OCI-M2 (cell line): ENCODE measurements around the gene HSP90AB1.

Experiments
- DNase-seq: peaks from one replicate; lab custom pipeline; 2025; ENCODE audit not compliant: unreplicated experiment; lab: John Stamatoyannopoulos, UW

The HSP90AB1 gene

DNA sequence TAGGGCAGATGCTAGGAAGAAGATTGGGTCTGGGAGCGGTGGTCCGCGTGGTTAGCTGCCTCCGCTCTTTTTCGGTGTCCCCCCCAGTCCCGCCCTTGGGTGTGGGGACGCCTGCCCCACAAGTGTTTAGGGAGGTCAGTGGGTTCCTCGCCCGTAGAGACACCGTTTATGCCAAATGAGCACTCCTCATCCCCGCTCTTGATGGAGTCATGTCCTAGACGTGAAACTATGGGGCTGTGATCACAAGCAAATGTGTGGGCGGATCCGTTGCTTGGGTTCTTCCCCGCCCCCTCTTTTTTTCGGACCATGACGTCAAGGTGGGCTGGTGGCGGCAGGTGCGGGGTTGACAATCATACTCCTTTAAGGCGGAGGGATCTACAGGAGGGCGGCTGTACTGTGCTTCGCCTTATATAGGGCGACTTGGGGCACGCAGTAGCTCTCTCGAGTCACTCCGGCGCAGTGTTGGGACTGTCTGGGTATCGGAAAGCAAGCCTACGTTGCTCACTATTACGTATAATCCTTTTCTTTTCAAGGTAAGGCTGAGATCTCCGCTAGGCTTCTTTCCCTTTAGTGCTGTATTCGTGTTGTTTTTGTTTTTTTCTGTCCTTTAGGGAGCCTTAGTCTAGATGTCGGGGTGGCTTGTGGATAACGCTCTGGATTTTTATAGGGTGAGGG lies at the start of gene HSP90AB1:
HSP90AB1 (plus strand) TSS at position 439 of the 675 bp plus-strand sequence. CDS start 1,529 bp downstream, outside the sequence.
- peak; percentile 83 for DNase-seq

DNA sequence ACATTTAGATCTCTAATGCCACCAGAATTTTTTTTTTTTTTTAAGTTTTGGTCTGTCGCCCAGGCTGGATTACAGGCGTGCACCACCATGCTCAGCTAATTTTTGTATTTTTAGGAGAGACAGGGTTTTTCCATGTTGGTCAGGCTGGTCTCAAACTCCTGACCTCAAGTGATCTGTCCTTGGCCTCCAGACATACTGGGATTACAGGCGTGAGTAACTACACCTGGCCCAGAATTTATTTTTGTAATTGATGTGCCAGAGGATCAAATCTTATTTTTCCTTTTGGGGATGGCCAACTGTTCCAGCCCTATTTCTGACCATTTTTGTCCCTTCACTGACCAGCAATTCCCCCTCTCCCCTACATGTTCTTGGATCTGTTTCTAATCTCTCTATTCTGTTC lies 48.2 kb upstream of the HSP90AB1 start:
- no peak for DNase-seq

DNA sequence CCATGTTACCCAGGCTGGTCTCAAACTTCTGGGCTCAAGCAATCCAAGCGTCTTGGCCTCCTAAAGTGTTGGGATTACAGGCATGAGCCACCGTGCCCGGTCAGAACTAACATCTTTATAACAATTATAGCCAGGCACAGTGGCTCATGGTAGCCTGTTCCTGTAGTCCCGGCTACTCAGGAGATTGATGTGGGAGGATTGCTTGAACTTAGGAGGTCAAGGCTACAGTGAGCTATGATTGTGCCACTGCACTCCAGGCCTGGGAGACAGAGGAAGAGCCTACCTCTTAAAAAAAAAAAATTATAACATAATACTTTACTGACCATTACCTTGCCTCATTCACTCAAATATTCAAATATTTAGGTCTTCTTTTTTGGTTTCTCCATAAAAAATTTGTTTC lies 47.0 kb upstream of the HSP90AB1 start:
- DNase-seq, result no peak

DNA sequence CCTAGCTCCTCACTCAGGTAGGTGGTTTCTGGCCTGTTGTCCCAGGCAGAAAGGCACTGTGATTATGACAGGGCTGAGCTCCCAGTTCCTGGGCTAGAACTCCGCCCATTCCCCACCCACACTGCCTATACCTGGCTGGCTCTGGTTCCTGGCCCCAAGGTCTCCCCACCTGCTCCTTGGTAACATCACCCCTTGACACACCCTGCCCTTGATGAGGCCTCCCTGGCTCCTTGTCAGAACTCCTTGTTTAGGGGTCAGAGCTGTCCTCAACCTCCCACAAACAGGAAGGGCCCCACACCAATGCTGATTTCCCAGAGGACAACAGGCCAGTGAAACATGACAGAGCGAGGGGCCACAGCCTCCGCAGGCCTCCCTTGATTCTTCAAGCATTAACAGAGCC lies 45.7 kb upstream of the HSP90AB1 start:
- DNase-seq, result no peak

DNA sequence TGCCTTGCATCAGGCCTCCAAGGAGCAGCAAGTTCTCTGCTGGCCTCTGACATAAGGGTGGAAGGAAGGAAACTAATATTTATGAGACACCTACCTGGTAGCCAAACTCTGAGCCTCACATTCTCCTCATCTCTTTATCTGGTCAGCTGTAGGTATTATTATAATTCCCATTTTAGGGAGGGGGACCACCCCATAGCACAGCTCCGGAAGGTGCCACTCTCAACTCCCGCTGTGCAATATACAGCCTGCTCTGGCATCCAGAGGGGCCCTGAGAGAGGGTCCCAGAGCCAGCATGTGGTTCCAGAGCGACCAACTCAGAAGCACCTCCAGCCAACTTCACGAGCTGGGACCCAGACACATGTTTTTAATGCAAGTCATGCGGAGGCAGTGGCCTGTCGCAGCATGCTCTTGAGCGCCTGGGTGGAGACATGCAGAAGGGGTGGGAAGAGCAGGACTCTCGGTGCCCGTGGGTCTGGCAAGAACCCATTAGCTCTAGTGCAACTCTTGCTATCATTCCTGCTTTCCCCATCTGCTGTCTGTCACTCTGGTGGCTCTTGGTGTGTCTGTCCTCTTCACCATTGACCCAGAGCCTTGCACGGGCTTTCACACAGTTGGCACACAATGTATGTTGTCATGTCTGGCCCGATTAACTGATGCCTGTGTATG lies 45.1 kb upstream of the HSP90AB1 start:
- no peak for DNase-seq

DNA sequence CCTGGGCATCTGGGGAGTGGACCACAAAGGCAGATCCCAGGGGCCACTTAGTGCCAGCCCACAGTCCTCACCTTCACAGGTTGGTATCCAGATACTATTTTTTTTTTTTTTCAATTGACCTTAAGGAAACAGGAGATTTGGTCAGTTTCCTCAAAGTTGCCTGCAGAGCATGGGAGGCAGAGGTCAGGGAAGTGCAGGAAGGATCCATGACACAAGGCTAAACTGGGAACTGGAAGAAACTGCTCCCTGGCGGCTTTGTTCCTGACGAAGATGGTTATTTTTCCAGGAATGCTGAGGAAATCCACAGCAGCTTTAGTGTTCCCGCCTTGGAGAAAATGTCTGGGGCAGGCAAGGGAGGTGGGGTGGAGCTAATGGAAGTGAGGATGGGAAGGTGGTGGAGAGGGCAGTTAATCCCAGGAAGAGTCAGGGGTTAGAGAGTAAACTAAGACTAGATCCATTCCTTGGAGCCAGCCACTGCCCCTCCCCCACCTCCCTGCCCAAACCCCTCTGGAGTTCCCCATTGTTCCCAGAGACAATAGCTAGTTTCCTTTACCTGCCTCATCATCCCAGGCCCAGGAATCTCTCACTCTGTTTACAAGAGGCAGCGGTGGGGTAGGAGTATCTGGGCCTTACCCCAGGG lies 44.4 kb upstream of the HSP90AB1 start:
- DNase-seq, result no peak

DNA sequence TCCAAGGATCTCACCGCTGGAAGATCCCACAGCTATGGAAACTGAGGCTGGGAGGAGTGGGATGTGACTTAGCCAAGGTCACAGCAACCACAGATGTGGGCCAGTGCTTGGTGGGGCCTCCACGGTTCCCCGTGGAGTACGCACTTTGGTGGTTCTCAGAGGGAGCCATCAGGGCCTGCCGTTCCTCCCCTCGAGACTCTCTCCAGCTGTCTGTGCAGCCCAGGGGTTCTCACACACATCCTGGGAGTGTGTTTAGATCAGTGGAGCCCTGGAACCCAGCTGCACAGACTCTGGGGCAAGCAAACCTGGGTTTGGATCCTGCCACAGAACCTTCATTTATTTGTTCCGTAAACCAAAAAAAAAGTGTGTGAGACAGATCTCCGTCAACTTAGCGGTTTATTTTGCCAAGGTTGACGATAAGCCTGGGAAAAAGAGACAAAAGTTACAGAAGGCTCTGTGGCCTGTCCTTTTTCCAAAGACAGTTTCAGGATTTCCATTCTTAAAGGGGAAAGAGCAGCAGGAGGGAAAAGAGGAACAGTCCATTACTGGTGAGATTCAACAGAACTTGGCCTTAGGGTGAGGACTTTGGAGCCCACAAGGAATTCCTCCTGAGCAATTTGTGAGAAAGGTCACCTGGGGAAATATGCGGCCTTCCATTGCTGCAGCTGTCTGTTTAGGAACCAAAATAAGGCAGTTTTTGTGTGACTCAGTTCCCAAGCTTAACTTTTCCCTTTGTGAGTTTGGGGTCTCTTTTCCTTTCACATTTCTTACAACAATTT lies 43.7 kb upstream of the HSP90AB1 start:
- no peak for DNase-seq

DNA sequence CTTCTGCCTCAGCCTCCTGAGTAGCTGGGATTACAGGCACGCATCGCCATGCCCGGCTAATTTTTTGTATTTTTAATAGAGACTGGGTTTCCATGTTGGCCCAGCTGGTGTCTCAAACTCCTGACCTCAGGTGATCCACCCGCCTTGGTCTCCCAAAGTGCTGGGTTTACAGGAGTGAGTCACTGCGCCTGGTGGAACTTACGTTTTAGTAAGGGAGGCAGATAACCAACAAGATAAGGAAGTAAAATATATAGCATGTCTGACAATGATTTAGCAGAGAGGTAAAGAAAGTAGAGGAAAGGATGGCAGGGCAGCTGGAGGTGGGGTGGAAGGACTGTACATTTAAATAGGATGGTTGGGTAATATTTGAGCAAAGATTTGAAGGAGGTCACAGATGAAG lies 42.9 kb upstream of the HSP90AB1 start:
- DNase-seq, result no peak

DNA sequence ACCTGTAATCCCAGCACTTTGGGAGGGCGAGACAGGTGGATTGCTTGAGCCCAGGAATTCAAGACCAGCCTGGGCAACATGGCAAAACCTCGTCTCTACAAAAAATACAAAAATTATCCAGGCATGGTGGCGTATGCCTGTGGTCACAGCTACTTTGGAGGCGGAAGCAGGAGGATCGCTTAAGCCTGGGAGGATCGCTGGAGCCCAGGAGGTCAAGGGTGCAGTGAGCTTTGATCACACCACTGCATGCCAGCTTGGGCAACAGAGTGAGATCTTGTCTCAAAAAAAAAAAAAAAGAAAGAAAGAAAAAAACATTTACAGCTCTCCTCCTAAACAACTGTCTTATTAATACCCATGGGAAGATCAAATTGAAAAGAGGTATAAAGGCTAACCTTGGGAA lies 38.9 kb upstream of the HSP90AB1 start:
- DNase-seq, result no peak

DNA sequence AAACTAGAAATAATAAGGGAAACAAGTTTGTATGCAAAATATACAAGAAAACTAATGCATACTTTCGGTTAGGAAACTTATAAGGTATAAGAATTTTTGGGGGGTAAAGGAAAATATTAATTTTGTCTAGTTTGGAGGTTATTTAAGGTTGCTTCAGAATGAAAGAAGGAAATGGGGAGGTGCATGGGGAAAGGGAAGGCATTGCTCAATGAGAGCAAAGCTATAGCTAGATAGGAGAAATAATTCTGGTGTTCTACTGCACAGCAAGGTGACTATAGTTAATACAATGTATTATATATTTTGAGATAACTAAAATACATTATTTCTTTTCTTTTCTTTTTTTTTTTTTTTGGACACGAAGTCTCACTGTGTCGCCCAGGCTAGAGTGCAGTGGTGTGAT lies 35.6 kb upstream of the HSP90AB1 start:
- no peak for DNase-seq

DNA sequence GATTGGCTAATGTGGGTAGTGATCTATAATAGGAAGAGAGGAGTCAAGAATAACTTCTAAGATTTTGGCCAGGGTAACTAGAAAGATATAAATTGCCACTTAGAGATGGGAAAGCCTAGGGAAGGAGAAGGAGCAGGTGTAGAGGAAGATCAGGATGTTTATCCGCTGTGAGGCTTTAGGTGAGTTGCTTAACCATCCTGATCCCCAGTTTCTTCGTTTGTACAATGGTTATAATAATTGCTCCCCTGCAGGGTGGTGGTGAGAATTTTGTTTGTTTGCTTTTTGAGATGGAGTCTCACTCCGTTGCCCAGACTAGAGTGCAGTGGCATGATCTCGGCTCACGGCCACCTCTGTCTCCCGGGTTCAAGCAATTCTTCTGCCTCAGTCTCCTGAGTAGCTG lies 32.6 kb upstream of the HSP90AB1 start:
- no peak for DNase-seq

DNA sequence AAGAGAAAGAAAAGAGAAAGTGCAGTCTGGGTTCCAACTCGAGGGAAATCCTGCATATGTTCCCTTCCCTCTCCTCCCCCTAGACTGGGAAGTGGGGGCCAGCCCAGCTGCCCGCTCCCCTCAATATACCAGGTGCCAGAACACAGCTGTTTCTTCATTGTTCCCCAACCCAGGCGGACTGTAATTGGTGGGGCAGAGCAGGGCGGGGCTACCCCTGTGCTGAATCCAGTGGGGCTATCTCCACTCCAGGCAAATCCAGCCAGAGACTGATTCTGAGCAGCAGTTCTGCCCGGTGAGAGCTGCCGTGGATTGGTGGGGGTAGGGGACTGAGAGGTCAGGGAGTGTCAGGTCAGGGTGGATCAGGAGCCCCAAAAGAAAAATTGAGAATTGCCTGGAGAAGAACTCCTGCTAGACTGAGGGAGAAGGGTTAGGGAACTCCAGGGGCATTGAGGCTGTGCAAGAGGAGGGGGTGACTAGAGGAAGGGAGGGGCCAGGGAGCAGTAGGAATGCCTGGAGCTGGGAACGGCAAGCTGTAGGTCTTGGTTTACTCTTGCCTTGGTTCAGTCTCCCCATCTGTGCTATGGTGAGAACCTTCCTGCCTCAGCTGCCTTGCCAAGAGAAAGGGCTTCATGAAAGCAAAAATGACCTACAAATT lies 30.1 kb upstream of the HSP90AB1 start, which contains the start of gene MYMX:
MYMX (plus strand) TSS at position 250 of the 655 bp plus-strand sequence. CDS start 546 bp downstream, outside the sequence.
- no peak for DNase-seq

DNA sequence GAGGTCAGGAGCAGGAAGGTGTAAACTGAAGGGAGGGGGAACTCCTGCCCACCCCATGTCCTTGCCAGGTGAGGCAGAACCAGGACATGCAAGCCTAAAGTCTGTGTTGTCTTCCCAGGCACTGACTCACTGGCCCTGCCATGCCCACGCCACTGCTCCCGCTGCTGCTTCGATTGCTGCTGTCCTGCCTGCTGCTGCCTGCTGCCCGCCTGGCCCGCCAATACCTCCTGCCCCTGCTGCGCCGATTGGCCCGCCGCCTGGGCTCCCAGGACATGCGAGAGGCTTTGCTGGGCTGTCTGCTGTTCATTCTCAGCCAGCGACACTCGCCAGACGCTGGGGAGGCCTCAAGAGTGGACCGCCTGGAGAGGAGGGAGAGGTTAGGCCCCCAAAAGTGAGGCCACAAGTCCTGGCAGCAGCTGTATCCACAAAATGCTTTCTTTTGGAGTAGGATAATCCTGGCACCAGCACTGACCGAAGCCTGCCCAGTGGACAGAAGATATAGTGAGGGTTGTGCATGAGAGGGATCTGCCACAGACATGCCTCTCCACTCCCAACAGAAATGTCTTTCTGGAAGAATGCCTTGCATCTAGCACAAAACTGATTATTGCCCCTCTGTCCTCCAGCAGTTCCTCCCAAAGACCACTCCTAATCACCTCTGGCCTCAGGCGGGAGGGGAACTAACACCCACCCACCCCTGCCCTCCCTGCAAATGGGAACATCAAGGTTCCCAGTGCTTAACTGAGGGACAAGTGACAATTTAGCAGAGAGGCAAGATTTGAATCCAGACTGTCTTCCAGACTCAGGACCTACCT lies 29.4 kb upstream of the HSP90AB1 start:
- DNase-seq, result no peak

DNA sequence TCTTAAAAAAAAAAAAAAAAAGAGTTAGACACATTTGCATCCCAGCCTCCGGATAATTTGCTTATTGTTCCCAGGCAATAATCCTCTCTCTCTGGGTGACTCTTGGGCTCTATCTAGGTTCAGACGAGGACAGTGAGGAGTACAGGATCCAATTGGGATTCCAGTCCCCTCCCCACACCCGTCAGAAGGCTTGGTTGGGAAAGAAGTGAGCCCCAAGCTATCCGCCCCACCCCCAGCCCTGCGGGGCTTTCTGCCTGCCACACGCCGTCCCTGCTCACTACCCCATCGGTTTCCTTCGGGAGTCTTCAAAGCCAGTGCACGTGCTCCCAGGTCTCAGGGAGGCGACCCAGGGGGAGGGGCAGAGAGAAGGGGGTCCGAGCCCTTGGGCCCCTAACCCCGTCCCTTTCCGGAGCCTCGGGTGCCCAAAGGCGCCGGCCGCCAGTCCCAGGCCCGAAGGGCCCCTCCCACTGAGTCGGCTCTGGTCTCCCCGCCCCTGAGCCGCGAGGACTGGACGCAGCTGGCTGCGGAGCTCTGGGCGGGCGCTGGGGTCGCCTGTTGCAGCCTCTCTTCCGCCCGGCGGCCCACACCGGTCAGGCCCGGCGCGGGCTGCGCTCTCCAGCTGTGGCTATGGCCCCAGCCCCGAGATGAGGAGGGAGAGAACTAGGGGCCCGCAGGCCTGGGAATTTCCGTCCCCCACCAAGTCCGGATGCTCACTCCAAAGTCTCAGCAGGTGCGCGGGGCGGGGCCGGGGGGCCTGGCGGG lies 27.7 kb upstream of the HSP90AB1 start:
- peak; percentile 45 for DNase-seq

DNA sequence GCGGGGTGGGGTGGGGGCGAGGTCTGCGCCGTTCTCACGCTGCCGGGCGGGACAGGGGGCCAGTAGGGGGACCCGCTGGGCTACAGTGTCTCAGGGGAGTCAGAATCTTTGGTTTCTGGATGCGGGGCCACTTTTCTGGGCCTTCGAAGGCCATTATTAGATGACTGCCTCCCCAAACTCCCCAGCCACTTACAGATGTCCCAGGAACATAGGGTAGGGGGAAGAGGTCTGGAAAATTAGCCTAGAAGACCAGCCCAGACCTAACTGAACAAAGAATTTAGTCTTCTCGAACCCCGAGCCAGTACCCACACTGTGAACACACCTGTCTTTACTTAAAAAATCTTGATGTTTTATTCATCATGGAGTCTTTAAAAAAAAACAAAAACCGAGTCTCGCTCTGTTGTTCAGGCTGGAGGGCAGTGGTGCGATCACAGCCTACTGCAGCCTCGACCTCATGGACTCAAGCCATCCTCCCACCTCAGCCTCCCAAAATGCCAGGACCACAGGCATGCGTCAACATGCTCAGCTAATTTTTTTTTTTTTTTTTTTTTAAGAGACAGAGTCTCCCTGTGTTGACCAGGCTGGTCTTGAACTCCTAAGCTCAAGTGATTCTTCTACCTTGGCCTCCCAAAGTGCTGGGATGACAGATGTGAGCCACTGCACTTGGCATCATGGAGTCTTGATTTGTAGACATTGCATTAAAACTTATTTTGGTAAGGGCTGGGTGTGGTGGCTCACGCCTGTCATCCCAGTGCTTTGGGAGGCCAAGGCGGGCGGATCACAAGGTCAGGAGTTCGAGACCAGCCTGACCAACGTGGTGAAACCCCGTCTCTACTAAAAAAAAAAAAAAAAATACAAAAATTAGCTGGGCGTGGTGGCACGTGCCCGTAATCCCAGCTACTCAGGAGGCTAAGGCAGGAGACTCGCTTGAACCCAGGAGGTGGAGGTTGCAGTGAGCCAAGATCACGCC lies 26.8 kb upstream of the HSP90AB1 start:
- no peak for DNase-seq

DNA sequence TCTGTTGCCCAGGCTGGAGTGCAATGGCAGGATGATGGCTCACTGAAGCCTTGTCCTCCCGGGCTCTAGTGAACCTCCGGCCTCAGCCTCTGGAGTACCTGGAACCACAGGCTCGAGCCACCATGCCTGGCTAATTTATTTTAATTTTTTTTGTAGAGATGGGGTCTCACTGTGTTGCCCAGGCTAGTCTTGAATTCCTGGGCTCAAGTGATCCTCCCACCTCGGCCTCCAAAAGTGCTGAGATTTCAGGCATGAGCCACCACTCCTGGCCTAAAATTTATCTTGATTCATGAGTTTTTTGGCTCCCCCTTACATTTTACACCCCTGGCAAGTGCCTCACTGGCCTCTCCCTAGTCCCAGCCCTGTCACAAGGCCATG lies 26.0 kb upstream of the HSP90AB1 start:
- no peak for DNase-seq

DNA sequence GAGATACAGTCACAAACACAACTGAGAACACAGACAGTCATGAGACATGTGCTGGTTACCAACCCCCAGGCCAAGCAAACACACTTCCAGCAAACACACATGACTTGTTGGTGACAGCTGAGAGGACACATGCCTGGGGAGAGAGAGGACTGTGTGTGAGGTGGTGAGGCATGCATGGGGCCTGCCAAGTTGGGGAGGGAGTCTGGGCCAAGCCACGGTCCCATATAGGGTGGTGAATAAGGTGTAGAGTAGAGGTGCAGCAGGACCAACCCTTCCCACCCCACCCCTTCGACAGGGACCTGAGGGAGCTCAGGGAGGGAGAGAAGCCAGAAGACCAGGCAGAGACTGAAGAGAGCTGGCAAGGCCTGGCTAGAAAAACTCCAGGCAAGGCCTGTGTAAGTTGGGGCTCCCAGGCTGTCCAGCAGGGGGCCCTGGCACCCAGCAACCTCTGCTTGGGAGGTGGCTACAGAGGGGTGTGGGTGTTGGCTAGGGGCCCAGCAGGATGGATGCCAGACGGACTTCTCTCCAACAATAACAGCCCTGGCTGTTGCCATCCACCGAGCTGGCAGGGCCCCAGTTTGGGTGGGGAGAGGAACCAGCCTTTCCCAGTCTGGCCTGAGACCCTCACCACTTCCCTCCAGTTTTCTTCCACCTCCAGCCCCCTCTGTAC lies 25.5 kb upstream of the HSP90AB1 start:
- DNase-seq, result peak; percentile 38

DNA sequence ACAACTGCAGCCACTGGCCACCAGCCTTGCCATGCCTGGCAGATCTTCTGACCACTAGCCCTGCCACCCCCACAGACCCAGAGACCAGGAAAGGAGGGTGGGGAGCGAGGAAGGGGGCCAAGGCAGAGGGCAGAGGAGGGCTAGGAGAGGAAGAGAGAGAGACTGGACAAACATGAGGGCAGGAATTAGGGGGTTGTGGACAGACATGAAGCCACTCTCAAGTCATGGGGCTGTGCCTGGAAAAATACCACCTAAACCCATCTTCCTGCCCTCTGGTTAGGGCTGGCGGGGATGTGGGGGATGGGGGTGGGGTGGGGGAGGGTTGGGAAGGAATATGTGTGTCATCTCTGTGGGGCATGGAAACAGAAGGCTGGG lies 25.0 kb upstream of the HSP90AB1 start:
- DNase-seq, result no peak
